B cell (primary cell): Measurements from ENCODE around the gene PIK3CB. TPM values are rescaled to one million over a fixed set of nuclear protein-coding genes. Genes with fewer than 3 reads are reported as not detected.

Experiments used
- ATAC-seq: fragments of 200-7000 bp; cut with Tn5 transposase; one replicate; pipeline ENCODE4 v1.10.0; 2021; ENCODE audit warnings: low read depth, mild to moderate bottlenecking, moderate number of reproducible peaks, moderate library complexity
- CTCF ChIA-PET: fragments of 350-600 bp; sonication (Branson Sonifier 250); formaldehyde crosslinking; loops from one replicate; lab custom pipeline; 2021; ENCODE audit warnings: antibody characterized with exemption, inconsistent platforms; lab: Charles Lee
- POLR2A ChIA-PET: fragments of 350-600 bp; sonication (Branson Sonifier 250); formaldehyde crosslinking; loops from one replicate; lab custom pipeline; 2021; ENCODE audit warnings: antibody characterized with exemption; lab: Charles Lee
- DNase-seq: peaks from one replicate; pipeline ENCODE4 v3.0.0; 2013
- H2AFZ ChIP-seq: 2 replicates; pipeline ENCODE4 v1.6.1; 2012; ENCODE audit warnings: mild to moderate bottlenecking, low read depth, low read length; ENCODE audit not compliant: insufficient read depth, poor library complexity, severe bottlenecking
- H3K27ac ChIP-seq, 2 donors: 1 replicate in 1 of 2; 2 replicates in 1 of 2; pipeline ENCODE4 v1.5.1; 2012 to 2013; ENCODE audit warnings: low read length in 2 of 2, mild to moderate bottlenecking in 2 of 2, moderate library complexity in 1 of 2
- H3K27me3 ChIP-seq, 4 experiments: fragments of 200-600 bp in 1 of 4; sonication (generic) in 1 of 4; replicated peaks in 1 of 4; 1 replicate in 2 of 4; 2 replicates in 2 of 4; pipeline versions ENCODE4 v1.6.1 to v1.7.0; 2013 to 2016; ENCODE audit warnings: low read length in 3 of 4, mild to moderate bottlenecking in 2 of 4, mixed read lengths in 1 of 4, moderate library complexity in 1 of 4; ENCODE audit not compliant: insufficient read depth in 4 of 4, control insufficient read depth in 3 of 4; ENCODE audit errors: control extremely low read depth in 1 of 4
- H3K36me3 ChIP-seq, 2 experiments: replicated peaks in 1 of 2; 1 replicate in 1 of 2; 2 replicates in 1 of 2; pipeline versions ENCODE4 v1.6.1 to v1.7.1; 2013; ENCODE audit warnings: low read length in 1 of 2; ENCODE audit not compliant: insufficient read depth in 2 of 2, control insufficient read depth in 1 of 2; ENCODE audit errors: control extremely low read depth in 1 of 2, extremely low read depth in 1 of 2
- H3K4me1 ChIP-seq, 2 donors: fragments of 200-600 bp in 1 of 2; sonication (generic) in 1 of 2; 1 replicate in 1 of 2; 2 replicates in 1 of 2; pipeline versions ENCODE4 v1.5.1 to v1.6.1; 2013 to 2017; ENCODE audit warnings: low read length in 2 of 2; ENCODE audit not compliant: control insufficient read depth in 2 of 2, insufficient read depth in 2 of 2
- H3K4me2 ChIP-seq: replicated peaks from 2 replicates; pipeline ENCODE3; 2012; ENCODE audit warnings: mild to moderate bottlenecking, low read depth, low read length; ENCODE audit not compliant: poor library complexity, severe bottlenecking
- H3K4me3 ChIP-seq, 5 experiments: fragments of 200-600 bp in 1 of 5; sonication (generic) in 1 of 5; 1 replicate in 3 of 5; 2 replicates in 2 of 5; pipeline versions ENCODE4 v1.5.1 to v1.7.0; 2011 to 2016; ENCODE audit warnings: low read length in 4 of 5, mild to moderate bottlenecking in 4 of 5, low read depth in 2 of 5, control low read depth in 1 of 5, moderate library complexity in 1 of 5; ENCODE audit not compliant: insufficient read depth in 1 of 5; ENCODE audit errors: control extremely low read depth in 1 of 5, extremely low read depth in 1 of 5
- H3K79me2 ChIP-seq: fragments of 200-600 bp; sonication (generic); one replicate; pipeline ENCODE4 v1.6.0; 2016; ENCODE audit warnings: low read length; ENCODE audit not compliant: control insufficient read depth, insufficient read depth
- H3K9ac ChIP-seq: fragments of 200-600 bp; sonication (generic); 2 replicates; pipeline ENCODE4 v1.6.1; 2017; ENCODE audit warnings: mild to moderate bottlenecking, low read length, moderate library complexity
- H3K9me3 ChIP-seq, 3 donors: one replicate each; pipeline versions ENCODE4 v1.6.1 to v1.7.1; 2013; ENCODE audit warnings: low read length in 2 of 3; ENCODE audit not compliant: control insufficient read depth in 2 of 3, insufficient read depth in 1 of 3; ENCODE audit errors: control extremely low read depth in 1 of 3
- H4K20me1 ChIP-seq: 2 replicates; pipeline ENCODE4 v1.6.0; 2012; ENCODE audit warnings: mild to moderate bottlenecking, low read length; ENCODE audit not compliant: insufficient read depth, control insufficient read depth, poor library complexity, severe bottlenecking
- H3K27ac Mint-ChIP-seq: one replicate; pipeline ENCODE4 v1.8.0; 2021; ENCODE audit warnings: mixed read lengths
- H3K27me3 Mint-ChIP-seq: one replicate; pipeline ENCODE4 v1.8.0; 2021; ENCODE audit warnings: mixed read lengths
- H3K4me1 Mint-ChIP-seq: one replicate; pipeline ENCODE4 v1.8.0; 2021; ENCODE audit warnings: mixed read lengths
- H3K4me3 Mint-ChIP-seq: one replicate; pipeline ENCODE4 v1.8.0; 2021; ENCODE audit warnings: mixed read lengths
- H3K9me3 Mint-ChIP-seq: one replicate; pipeline ENCODE4 v1.8.0; 2022; ENCODE audit warnings: mixed read lengths; ENCODE audit not compliant: insufficient read depth
- CTCF ChIP-seq: fragments of 200-600 bp; IDR thresholded peaks from one replicate; pipeline ENCODE4 v1.8.0; 2022; ENCODE audit warnings: antibody characterized with exemption, mild to moderate bottlenecking
- EZH2 ChIP-seq: IDR thresholded peaks from 2 replicates; pipeline ENCODE4 v1.6.1; 2012; ENCODE audit warnings: borderline replicate concordance, low read depth, mild to moderate bottlenecking, moderate library complexity, low read length; ENCODE audit not compliant: insufficient read depth, poor library complexity, severe bottlenecking
- WGBS: methylation state at CpG from one replicate; pipeline ENCODE4 v1.1.5; 2013; ENCODE audit warnings: missing lambda C conversion rate; ENCODE audit not compliant: insufficient coverage; 5-methylcytosine and 5-hydroxymethylcytosine counted together
- intact Hi-C: fragments of 100-400 bp; cut with micrococcal nuclease; formaldehyde crosslinking; loops from one replicate; pipeline ENCODE4 v1.10.0; 2022
- polyA plus RNA-seq: library from polyadenylated mRNA; depleted of rRNA; stranded (reverse); fragments of >200 nt; gene quantifications from 2 replicates; pipeline ENCODE4 v1.2.3, GENCODE V29; 2012
- total RNA-seq, 2 donors: library from RNA; stranded (reverse); fragments of 120-200 nt in 1 of 2; gene quantifications; 1 replicate in 1 of 2; 2 replicates in 1 of 2; pipeline versions ENCODE4 v1.2.3 to v1.2.4, GENCODE V29; 2013 to 2022

The PIK3CB gene
- total and polyA plus RNA-seq, 2 donors (not counting 1 experiment from before 2014, with no cell fraction given): 3.6 to 29.4 TPM

GRCh38 chr3:138812806-138813205 is 21.9 kb downstream of the PIK3CB start:
- POLR2A ChIA-PET: no interaction called here

More at GRCh38 chr3:138812806-138813205, 21.9 kb downstream of the PIK3CB start:
- Histone ChIP-seq H3K9me3 (no peaks in the 10 kb centered on the region), H3K27ac (no peak overlapping the region), H3K27me3 (no peaks in the 10 kb centered on the region), H3K4me2 (no peak overlapping the region), H2AFZ (no peak overlapping the region), H3K9ac (no peak overlapping the region), H3K4me1 (no peaks in the 10 kb centered on the region), H3K36me3 (no peaks in the 10 kb centered on the region), H3K4me3 (no peak overlapping the region), H4K20me1 (peaks cover 13% of the 10 kb centered on the region), H3K79me2 (peaks cover 66% of the 10 kb centered on the region)
- no peak overlapping the region for H3K4me3 Mint-ChIP-seq
- TF ChIP-seq CTCF: no peak
- no peak for TF ChIP-seq EZH2
- WGBS: no CpG with 5 or more reads among the region's 2 CpGs
- CTCF ChIA-PET: no interaction called here
- DNase-seq: no peak
- peaks cover 15% of the 10 kb centered on the region for H3K4me1 Mint-ChIP-seq
- H3K9me3 Mint-ChIP-seq: no peaks in the 10 kb centered on the region
- intact Hi-C loops: no loop called here
- no peak overlapping the region for H3K27ac Mint-ChIP-seq
- no peaks in the 10 kb centered on the region for H3K27me3 Mint-ChIP-seq
- ATAC-seq: no peak
